ENCODE data around the gene GRIA3.
"Not testable (repeated sequence)": the region's sequence is repeated elsewhere in the genome, so short reads cannot be mapped to it uniquely, and the experiment has no call there.

DNA sequence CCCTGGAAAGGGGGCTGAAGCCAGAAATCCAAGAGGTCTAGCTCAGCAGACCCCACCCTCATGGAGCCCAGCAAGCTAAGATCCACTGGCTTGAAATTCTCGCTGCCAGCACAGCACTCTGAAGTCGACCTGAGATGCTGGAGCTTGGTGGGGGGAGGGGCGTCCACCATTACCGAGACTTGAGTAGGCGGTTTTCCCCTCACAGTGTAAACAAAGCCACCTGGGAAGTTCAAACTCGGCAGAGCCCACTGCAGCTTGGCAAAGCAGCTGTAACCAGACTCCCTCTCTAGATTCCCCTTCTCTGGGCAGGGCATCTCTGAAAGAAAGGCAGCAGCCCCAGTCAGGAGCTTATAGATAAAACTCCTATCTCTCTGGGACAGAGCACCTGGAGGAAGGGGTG, 99.3 kb downstream of the GRIA3 start:
- TF ChIP-seq, protein P1, sequence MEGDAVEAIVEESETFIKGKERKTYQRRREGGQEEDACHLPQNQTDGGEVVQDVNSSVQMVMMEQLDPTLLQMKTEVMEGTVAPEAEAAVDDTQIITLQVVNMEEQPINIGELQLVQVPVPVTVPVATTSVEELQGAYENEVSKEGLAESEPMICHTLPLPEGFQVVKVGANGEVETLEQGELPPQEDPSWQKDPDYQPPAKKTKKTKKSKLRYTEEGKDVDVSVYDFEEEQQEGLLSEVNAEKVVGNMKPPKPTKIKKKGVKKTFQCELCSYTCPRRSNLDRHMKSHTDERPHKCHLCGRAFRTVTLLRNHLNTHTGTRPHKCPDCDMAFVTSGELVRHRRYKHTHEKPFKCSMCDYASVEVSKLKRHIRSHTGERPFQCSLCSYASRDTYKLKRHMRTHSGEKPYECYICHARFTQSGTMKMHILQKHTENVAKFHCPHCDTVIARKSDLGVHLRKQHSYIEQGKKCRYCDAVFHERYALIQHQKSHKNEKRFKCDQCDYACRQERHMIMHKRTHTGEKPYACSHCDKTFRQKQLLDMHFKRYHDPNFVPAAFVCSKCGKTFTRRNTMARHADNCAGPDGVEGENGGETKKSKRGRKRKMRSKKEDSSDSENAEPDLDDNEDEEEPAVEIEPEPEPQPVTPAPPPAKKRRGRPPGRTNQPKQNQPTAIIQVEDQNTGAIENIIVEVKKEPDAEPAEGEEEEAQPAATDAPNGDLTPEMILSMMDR (IDR thresholded peaks at IDR 0.05; ENCODE audit: insufficient read depth, low read depth, low read length) = not testable (repeated sequence)
- not testable (repeated sequence) for TF ChIP-seq EZH2 (IDR thresholded peaks at IDR 0.05; ENCODE audit: insufficient read depth, low read length)
